Right renal cortex interstitium (tissue), 3 donors: ENCODE data around the gene CACNA1A. TPM values are rescaled to one million over a fixed set of nuclear protein-coding genes. Genes with fewer than 3 reads are reported as not detected.
"Not testable (repeated sequence)": the region's sequence is repeated elsewhere in the genome, so short reads cannot be mapped to it uniquely, and the experiment has no call there.

Experiments
- DNase-seq, 3 donors: peaks; one replicate each; pipeline ENCODE4 v3.0.0-alpha.2; 2013; ENCODE audit warnings: low read depth in 3 of 3, low spot score in 2 of 3
- polyA plus RNA-seq, 3 donors: library from polyadenylated mRNA; unstranded; fragments of 120-200 nt; gene quantifications; one replicate each; pipeline ENCODE4 v1.2.1, GENCODE V29; 2013; ENCODE audit not compliant: insufficient read length in 3 of 3

The CACNA1A gene
- polyA plus RNA-seq, result 1 to 10 TPM; 1.3 to 2.0 (median 1.7) TPM

DNA sequence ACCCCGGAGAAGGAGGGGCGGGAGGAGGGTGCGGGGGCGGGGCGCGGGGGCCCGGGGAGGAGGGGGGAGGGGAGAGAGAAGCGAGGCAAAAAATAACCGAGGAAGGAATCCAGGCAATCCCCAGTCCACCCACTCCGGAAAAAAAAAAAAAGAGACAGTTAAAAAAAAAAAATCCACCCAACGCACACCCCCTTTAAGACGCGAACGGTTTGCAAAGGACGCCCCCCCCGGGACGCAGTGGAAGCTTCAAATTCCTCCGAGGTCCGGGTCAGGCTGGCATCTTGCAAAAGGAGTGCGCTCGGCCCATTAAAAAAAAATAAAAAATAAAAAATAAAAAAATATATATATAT, at the start of gene CACNA1A:
CACNA1A (minus strand) TSS at position 9 of the 350 bp plus-strand sequence. CDS start 255 bp downstream, outside the sequence.
- DNase-seq, result no peak

DNA sequence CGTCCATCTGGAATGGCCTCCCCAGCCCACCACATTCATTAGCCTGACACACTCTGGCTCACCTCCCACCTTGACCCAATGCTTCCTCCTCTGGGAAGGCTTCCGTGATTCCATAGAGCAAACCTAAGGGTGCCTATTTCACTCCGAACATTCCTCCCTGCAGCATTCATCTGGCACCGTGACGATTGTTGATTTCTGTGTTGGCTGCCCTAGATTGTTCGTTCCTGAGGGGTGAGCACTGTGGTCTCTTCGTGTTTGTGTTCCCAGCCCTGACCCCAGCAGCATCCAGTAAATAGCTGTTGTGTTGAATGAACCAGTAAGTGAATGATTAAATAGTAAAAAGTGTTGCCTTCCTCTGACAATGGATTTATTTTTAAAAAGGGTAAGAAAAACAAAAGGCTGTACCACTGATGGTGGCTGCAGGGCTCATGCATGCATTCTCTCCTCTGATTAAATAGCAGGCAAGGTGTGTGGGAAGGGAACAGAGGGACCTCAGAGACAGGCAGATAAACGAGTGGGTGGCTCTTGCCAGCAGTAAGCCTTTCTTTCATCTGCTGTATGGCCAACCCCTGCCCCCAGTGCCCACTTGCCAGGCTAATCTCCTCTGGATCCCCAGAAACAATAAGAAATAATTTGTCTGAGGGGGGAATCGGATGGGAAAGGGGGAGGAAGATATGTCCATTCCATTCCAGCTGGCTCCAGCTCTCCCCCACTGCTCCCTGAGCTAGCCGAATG, 48.4 kb upstream of the CACNA1A start:
- DNase-seq, result no peak

DNA sequence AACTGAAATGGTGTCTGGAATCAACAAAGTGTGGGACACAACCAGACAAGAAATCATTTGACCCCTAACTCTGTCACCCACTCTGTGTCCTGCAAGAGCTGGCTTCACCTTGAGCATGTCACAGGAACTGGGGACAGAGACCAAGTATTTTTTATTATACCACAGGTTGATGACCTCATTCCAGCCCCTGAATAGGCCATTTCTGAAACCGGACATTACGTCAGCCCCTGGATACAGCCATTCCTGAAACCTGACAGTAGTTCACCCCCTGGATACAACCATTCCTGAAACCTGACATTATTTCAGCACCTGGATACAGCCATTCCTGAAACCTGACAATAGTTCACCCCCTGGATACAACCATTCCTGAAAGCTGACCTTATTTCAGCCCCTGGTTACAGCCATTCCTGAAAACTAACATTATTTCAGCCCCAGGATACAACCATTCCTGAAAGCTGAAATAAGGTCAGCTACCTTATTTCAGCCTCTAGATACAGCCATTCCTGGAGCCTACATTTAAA, 47.7 kb upstream of the CACNA1A start:
- no peak for DNase-seq

DNA sequence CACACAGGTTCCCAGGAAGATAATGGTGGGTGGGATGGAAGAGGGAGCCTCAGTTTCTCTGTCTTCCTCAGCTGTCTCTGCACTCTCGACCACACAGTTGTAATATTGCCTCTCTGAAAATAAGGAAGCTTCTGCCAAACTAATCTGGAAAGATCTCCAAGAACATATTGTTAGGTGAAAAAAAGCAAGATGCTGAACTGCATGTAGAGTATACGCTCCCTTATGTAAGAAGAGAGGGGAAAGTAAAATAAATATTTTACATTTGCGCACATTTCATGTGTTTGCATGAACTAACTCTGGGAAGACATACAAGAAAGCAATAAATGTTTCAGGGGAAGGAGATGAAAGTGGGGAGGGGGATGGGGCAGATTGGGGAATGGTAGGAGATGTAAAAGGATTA, 41.9 kb upstream of the CACNA1A start:
- DNase-seq, result no peak

DNA sequence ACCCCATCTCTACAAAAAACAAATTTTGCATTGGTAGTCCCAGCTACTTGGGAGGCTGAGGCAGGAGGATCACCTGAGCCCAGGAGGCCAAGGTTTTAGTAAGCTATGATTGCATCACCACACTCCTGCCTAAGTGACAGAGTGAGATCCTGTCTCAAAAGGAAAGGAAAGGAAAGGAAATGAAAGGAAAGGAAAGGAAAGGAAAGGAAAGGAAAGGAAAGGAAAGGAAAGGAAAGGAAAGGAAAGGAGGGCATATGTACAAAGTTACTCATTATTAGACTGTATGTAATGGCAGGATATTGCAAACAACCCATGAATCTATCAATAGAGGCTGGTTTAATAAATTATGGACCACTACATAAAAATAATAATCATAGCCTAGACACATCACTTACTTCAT, 40.8 kb upstream of the CACNA1A start:
- no peak for DNase-seq

DNA sequence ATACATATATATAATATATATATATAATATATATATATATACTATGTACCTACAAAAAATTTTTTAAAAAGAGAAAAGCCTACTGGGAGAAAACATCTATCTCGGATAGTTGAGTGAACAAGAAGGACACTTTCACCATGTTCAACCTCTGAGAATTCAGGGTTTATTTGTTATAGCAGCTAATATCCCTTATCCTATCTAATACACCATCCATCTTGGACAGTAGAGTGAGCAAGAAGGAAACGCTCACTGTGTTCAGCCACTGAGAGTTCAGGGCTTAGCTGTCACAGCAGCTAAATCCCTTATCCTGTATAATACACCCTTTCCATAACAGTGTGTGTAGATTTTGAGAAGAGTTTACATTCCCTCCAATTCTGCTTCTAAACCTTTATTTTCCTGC, 38.1 kb upstream of the CACNA1A start:
- no peak for DNase-seq

DNA sequence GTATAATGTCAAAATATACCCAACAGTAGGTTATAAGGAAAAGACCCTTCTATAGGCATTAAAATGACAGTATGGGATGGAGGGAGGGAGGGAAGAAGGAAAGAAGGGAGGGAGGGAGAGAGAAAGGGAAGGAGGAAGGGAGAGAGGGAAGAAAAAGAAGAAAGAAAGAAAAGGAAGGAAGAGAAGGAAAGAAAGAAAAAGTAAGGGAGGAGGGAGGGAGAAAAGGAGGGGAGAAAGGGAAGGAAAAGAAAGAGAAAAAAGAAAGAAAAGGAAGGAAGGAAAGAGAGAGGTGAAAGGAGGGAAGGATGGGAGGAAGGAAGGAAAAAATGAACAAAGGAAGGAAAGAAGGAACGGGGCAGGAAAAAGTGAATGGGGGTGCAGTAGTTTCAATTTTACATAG, 35.3 kb upstream of the CACNA1A start:
- no peak for DNase-seq

DNA sequence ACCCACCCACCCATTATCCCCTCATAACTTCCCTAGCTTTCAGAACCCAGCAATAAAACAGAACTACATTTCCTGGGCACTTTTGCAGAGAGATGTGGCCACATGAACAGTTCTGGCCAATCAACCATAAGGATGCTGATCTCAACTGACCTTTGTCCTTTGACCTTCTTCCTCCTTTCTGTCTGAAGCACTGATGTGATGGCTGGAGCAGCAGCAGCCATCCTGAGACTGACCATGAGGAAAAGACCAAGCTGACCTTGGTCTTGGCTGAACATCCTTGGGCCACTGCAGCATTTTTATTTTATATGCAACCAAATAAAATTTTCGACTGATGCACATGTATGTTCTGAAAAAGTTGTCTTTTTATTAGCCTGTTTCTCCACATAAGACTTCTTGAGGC, 33.1 kb upstream of the CACNA1A start:
- DNase-seq, result no peak

DNA sequence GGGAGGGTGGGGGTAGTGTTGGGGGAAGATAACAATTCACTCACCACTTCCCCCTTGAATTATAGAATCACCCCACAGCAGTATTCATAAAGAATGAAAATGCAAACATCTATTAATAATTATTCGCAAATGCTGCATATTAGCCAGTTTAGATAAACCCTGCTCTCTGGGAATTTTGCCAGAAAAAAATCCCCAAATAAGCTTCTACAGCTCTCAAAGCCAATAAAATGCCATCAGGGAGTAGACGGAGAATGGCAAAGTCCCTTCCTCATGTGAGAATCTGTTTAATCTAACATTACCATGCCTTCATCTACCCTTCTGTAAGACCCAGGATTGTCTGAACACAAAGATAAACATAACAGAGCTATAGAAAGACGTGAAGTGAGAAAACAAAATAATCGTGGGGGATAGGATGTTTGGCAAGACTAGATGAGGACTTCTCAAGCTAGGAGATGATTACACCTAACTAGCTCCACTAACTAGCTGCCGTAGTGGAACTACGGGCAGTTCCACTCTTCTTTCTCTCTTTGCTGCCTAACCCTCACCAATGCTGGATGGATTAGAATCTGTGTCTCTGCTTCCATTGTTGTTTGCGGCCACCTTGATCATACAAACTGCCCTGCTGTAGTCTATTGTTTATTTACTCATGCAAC, 32.4 kb upstream of the CACNA1A start:
- DNase-seq, result no peak

DNA sequence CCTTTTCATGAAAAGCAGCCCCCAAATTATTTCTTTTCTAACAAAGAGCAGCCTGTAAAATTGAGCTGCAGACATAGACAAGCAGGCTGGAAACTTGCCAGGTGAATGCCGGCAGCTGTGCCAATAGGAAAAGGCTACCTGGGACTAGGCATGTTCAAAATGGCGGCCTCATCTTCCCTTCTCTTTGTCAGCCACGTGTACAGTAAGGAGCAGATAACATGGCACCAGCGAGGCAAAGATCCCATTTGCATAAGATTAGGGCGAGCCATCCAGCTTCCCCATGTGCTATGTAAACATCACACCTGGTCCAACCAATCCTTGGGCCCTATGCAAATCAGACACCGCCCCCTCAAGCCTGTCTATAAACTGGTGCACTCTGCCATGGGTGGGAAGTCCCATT, 31.2 kb upstream of the CACNA1A start:
- no peak for DNase-seq

DNA sequence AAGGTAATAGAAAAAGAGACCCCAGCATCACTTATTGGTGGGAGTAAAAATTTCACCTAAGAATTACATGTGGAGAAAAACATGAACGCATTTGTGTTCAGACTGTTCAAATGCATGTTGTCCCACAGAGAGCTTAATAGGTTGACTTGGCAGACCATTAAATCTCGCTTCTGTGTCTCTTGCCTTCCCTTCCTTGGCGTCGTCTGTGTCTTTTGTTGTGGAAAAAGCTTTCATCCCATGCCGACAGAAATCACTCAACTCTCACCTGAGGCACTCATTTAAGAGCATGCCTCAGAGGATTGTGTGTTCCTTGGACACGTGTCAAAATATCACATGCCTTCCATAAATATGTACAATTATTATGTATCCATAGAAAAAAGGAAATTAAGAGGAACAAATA, 24.4 kb upstream of the CACNA1A start:
- DNase-seq, result no peak

DNA sequence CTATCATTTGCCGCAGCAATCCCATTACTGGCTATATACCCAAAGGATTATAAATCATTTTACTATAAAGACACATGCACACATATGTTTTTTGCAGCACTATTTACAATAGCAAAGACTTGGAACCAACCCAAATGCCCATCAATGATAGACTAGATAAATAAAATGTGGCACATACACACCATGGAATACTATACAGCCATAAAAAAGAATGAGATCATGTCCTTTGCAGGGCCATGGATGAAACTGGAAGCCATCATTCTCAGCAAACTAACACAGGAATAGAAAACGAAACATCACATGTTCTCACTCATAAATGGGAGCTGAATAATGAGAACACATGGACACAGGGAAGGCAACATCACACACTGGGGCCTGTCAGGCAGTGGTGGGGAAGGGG, 23.4 kb upstream of the CACNA1A start:
- DNase-seq, result not testable (repeated sequence)

DNA sequence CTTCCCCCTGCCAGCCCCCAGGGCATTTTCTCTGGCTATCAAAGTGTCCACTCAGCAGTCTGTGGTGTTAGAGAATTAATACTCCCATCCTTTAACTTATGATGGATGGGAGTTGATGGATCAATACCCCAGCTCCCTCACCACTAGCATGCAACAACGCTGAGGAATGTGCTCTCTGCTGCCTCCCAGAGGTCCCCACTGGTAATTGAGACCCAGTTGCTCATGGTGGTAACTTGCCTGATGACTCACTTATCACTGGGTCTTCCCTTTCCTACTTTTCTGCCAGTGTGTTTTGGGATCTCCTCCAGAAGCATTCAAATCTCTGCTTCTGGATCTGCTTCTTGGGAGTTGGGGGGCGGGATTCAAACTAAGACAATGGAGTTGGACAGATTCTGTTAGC, 20.3 kb upstream of the CACNA1A start:
- no peak for DNase-seq

DNA sequence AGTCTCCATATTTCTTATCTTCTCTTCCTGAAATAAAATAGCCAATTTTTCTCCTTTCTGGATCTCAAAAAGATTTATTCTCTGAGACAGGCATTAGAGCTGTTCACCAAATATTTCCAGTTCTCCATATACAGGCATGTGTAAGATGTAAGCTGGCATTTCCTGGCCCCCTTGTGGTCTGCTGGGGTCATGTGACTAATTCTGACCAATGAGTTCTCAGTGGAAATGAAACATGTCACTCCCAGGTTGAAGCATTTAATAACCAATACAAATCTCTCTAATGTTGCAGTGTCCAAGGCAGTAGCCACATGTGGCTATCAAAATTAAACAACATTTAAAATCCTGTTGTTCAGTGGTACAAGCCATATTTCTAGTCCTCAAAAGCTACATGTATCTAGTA, 14.8 kb upstream of the CACNA1A start:
- no peak for DNase-seq

DNA sequence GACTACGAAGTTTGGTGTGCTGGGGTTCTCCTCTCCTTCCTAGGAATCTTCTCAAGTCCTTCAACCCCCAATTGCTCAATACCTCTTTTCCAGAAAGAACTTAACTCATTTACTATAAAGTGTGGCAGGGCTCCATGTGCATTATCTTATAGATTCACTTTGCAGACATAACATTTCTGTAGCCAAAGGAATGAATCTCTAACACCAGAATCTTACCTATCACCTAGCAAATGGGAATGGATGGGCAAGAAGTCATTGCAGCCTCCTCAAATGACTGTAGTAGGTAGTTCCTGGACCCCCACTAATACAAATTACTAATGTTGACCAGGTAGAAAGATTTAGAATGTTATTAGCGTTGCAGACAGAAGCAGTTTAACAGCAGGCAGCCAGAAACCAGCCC, 5.7 kb upstream of the CACNA1A start:
- no peak for DNase-seq

DNA sequence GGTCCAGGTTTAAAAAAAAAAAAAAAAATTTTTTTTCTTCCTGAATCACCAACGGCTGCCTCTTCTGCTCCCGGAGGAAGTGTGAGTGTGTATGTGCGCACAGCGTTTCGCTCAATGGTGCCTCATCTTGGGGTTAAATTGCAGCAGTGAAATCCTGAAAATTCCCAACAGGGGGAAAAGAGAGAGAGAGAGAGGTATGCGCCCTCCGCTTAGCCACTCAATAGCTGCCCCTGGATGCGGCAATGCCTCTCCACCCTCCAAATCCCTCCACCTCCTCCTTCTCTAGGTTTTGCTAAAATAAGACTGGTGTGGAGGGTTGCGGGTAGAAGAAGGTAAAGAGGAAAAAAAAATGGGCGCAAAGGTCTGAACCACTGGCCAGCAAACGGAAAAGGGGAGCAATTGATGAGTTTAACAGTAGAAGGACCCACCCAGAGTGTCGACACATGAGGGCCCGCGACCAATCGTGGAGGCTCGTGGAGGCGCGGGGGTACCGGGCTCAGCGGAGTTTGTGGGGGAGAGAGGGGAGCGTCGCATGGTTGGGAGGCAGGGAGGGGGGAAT, 853 bp upstream of the CACNA1A start:
- no peak for DNase-seq

DNA sequence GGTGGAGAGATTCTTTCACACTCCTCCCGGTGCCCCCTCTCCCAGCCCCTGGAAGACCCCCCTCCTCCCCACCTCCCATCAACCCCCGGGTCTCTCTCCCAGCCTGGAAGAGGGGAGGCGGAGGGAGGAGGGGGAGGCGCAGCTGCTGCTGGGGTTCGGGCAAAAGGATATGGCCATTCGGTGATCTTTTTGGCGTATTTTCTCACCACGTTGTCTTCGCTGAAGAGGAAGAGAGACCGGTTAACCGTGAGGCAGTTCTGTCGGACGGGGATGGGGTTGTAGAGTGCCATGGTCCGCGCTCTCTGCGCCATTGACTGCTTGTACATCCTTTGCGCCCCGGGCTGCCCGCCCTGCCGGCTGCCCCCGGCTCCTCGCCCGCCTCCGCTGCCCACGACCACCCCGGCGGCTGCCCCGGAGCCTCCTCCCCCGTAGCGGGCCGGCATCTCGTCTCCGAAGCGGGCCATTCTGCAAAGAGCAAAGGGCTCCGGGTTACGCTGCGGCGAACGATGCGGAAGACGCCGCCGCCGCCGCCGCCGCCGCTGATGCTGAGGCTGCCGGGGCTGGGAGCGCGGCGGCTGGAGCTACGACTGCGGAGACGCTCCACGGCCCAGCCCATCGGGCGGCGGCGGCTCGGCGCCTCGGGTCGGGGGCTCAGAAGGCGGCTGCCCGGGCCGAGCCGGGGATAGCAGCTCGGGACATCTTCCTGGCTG, 363 bp downstream of the CACNA1A start:
- DNase-seq, result no peak

DNA sequence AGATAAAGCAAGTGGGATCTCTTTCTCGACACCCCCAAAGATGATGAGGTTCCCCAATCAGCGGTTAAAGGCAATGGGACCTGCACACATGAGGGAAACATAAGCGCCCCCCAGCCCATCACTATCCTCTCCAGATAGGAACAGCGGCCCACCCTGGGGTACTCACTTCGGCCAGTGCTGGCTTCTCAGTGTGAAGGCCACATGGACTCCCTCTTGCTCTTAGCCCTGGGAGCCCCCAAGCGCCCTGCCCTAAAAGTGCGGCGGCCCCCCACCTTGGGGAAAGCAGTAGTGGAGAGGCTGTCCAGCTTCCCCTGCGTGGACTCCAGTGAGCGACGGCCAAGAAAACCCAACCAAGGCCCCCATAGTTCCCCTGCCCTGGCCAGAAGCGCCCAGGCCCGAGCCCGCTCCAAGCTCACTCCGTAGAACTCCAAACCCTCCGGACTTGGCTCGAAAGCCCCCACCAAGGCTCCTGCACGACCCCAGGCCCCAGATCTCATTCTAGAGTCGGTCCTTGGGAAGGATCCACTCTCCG, 1.0 kb downstream of the CACNA1A start:
- no peak for DNase-seq

DNA sequence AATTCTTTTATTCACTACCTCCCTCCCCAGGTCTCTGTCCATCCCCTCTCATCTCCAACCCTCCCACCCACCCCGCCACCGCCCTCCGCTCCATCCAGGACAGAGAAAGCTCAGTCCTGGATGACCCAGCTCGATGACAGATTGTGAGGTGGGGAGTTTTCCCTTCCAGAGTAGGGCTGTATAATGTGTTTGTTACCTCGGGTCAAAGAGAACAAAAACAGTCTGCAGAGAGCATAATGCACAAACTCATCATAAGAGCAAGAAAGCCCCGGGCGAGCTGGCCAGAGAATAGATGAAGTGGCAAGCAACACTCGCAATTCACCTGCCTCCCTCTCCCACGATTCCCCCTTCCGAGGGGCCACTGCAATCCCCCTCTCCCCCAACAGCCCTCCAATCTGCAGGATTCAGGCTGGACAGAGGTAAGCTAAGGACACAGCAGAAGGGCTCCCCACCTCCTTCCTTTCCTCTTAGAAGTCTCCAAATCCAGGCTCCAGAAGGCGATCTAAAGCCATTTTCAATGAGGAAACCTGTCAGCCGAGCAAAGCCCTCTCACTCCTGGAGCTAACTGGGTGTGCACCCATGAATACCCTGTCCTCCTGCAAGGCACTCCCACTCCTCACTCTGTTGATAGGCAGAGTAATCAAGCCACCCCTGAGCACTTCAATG, 2.6 kb downstream of the CACNA1A start:
- DNase-seq, result no peak

DNA sequence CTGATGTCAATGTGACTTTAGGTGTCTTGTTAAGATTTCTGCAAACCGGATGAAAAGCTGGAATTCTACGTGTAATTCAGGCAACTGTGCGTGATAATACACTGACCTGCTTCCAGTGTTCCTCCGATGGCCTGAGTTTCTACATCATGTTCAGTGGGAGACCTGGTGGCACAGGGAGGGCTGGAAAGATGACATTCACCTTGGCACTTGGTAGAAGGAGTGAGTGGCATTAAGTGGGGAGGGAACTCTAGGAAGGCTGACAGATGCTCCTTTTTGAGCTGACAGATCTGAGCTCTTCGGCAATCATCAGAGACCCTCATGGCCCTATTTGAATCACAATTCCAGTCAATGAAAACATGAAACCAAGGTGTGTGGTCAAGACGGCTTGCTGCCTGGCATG, 4.0 kb downstream of the CACNA1A start:
- no peak for DNase-seq

DNA sequence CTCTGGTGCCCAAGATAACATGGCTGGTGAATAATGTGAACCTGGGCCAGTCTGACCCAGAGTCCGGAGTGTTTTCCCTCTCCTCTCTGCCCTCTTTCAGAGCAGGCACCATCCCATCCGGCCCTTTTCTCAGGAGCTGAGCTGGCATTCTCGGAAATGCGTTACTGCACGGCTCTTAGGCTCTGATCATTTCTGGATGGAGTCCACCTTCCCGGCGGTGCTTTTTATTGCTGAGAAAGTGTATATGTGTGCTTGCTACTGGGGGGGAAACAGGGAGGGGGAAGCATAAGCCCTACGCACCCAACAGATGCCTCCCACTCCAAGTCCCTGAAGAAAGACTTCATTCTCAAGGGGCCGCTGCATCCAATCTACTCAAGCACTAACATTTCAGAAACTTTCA, 6.6 kb downstream of the CACNA1A start:
- no peak for DNase-seq
